CD4-positive, alpha-beta T cell (primary cell): ENCODE measurements around the gene RUNX3. TPM values are rescaled to one million over a fixed set of nuclear protein-coding genes. Genes with fewer than 3 reads are reported as not detected.

Experiments used
- ATAC-seq: fragments of 200-7000 bp; cut with Tn5 transposase; one replicate; pipeline ENCODE4 v1.10.0; 2022; ENCODE audit warnings: mild to moderate bottlenecking; ENCODE audit not compliant: poor library complexity
- CTCF ChIA-PET: fragments of 350-600 bp; sonication (Branson Sonifier 250); formaldehyde crosslinking; loops from one replicate; lab custom pipeline; 2021; ENCODE audit warnings: antibody characterized with exemption, inconsistent platforms; lab: Charles Lee
- POLR2A ChIA-PET: fragments of 350-600 bp; sonication (Branson Sonifier 250); formaldehyde crosslinking; loops from one replicate; lab custom pipeline; 2021; ENCODE audit warnings: antibody characterized with exemption, inconsistent platforms; lab: Charles Lee
- DNase-seq, 14 experiments: peaks; one replicate each; pipeline ENCODE4 v3.0.0-alpha.2; 2013 to 2020; ENCODE audit warnings: mixed read lengths in 2 of 14
- H3K27ac ChIP-seq, 2 donors: one replicate each; pipeline versions ENCODE4 v1.5.1 to v1.7.0; 2013; ENCODE audit warnings: low read length in 2 of 2, low read depth in 1 of 2, mild to moderate bottlenecking in 1 of 2
- H3K27me3 ChIP-seq, 2 experiments: 1 replicate in 1 of 2; 2 replicates in 1 of 2; pipeline versions ENCODE4 v1.6.1 to v1.7.0; 2013; ENCODE audit warnings: low read length in 2 of 2, control low read depth in 1 of 2, mild to moderate bottlenecking in 1 of 2, moderate library complexity in 1 of 2; ENCODE audit not compliant: insufficient read depth in 2 of 2, control insufficient read depth in 1 of 2
- H3K36me3 ChIP-seq: one replicate; pipeline ENCODE4 v1.6.1; 2013; ENCODE audit warnings: low read length, control low read depth; ENCODE audit not compliant: insufficient read depth
- H3K4me1 ChIP-seq: one replicate; pipeline ENCODE4 v1.6.1; 2013; ENCODE audit warnings: low read length, control low read depth; ENCODE audit not compliant: insufficient read depth
- H3K4me3 ChIP-seq: one replicate; pipeline ENCODE4 v1.5.1; 2013; ENCODE audit warnings: mild to moderate bottlenecking, low read length, moderate library complexity
- H3K9me3 ChIP-seq, 2 experiments: 1 replicate in 1 of 2; 2 replicates in 1 of 2; pipeline versions ENCODE4 v1.6.1 to v1.7.0; 2013; ENCODE audit warnings: low read length in 2 of 2, mild to moderate bottlenecking in 2 of 2, control low read depth in 1 of 2, moderate library complexity in 1 of 2; ENCODE audit not compliant: control insufficient read depth in 1 of 2, insufficient read depth in 1 of 2
- H3K27ac Mint-ChIP-seq: one replicate; pipeline ENCODE4 v1.8.0; 2020; ENCODE audit warnings: mixed read lengths
- H3K27me3 Mint-ChIP-seq: one replicate; pipeline ENCODE4 v1.8.0; 2021; ENCODE audit warnings: mixed read lengths
- H3K36me3 Mint-ChIP-seq: one replicate; pipeline ENCODE4 v1.8.0; 2021; ENCODE audit warnings: low read depth, mixed read lengths
- H3K4me1 Mint-ChIP-seq: one replicate; pipeline ENCODE4 v1.8.0; 2021; ENCODE audit warnings: low read depth, mixed read lengths
- H3K4me3 Mint-ChIP-seq: one replicate; pipeline ENCODE4 v1.8.0; 2020; ENCODE audit warnings: mild to moderate bottlenecking, mixed read lengths
- H3K9me3 Mint-ChIP-seq: one replicate; pipeline ENCODE4 v1.8.0; 2020; ENCODE audit warnings: mixed read lengths
- intact Hi-C, 2 experiments: fragments of 100-400 bp; cut with DNase I in 1 of 2; cut with micrococcal nuclease in 1 of 2; formaldehyde crosslinking; loops; one replicate each; pipeline versions ENCODE4 v1.15.1 to v1.9.0; 2023 to 2025; cut with DNase I, micrococcal nuclease
- microRNA-seq: library from miRNA; unstranded; fragments of <30 nt; microRNA quantifications from one replicate; pipeline ENCODE4 v1.2.0, GENCODE V29; 2021; ENCODE audit warnings: borderline microRNAs expressed, borderline replicate concordance
- total RNA-seq, 174 experiments: library from RNA in 2 of 174; stranded (reverse) in 2 of 174; gene quantifications; one replicate each; pipeline ENCODE4 v1.2.3 and lab custom pipeline; 2021 to 2026
- TF ChIP-seq, protein P1 (sequence below): fragments of 200-600 bp; IDR thresholded peaks from one replicate; pipeline ENCODE4 v1.8.0; 2022; ENCODE audit warnings: antibody characterized with exemption, mild to moderate bottlenecking

The RUNX3 gene
- total RNA-seq, 2 experiments from 2014 or later: 202 to 209 TPM

DNA sequence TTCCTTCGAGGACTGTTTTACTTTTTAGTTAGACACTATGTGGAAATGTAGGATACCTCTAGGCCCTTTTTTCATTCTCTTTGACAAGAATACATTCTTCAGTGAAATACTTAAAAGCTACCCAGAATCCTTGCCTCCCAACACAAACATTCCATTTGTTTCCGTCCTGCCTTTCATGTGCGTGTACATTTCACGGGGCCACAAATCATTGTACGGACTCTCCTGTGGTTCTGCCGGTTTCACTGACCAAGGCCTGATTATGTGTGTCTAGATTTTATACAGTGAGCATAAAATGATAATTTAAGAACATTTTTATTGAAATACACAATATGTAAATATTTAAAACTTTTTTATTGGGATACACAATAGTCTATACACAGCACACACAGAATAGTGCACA, 76.4 kb downstream of the RUNX3 start:
- Histone ChIP-seq H3K4me1 (peaks cover 19% of the 10 kb centered on the region), H3K36me3 (no peaks in the 10 kb centered on the region), H3K9me3 (no peaks in the 10 kb centered on the region), H3K27ac (no peak overlapping the region), H3K4me3 (no peak overlapping the region), H3K27me3 (no peaks in the 10 kb centered on the region)
- ATAC-seq (no peak), DNase-seq (no peak)
- TF ChIP-seq, protein P1, sequence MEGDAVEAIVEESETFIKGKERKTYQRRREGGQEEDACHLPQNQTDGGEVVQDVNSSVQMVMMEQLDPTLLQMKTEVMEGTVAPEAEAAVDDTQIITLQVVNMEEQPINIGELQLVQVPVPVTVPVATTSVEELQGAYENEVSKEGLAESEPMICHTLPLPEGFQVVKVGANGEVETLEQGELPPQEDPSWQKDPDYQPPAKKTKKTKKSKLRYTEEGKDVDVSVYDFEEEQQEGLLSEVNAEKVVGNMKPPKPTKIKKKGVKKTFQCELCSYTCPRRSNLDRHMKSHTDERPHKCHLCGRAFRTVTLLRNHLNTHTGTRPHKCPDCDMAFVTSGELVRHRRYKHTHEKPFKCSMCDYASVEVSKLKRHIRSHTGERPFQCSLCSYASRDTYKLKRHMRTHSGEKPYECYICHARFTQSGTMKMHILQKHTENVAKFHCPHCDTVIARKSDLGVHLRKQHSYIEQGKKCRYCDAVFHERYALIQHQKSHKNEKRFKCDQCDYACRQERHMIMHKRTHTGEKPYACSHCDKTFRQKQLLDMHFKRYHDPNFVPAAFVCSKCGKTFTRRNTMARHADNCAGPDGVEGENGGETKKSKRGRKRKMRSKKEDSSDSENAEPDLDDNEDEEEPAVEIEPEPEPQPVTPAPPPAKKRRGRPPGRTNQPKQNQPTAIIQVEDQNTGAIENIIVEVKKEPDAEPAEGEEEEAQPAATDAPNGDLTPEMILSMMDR: no peak
- Mint-ChIP-seq H3K36me3 (no peaks in the 10 kb centered on the region), H3K9me3 (no peaks in the 10 kb centered on the region), H3K27me3 (no peaks in the 10 kb centered on the region), H3K4me3 (no peak overlapping the region), H3K27ac (no peak overlapping the region), H3K4me1 (peaks cover 4% of the 10 kb centered on the region)
- intact Hi-C loops: loop anchor here in 1 of 2 experiments (5.0 kb wide), 1 partner anchor 44 kb away; no protein-coding TSS in a partner anchor
- ChIA-PET POLR2A (no interaction called here), CTCF (interaction anchor here (1.5 kb wide), 1 partner anchor 165 kb away, joined by 3 read pairs; no protein-coding TSS in a partner anchor)

DNA sequence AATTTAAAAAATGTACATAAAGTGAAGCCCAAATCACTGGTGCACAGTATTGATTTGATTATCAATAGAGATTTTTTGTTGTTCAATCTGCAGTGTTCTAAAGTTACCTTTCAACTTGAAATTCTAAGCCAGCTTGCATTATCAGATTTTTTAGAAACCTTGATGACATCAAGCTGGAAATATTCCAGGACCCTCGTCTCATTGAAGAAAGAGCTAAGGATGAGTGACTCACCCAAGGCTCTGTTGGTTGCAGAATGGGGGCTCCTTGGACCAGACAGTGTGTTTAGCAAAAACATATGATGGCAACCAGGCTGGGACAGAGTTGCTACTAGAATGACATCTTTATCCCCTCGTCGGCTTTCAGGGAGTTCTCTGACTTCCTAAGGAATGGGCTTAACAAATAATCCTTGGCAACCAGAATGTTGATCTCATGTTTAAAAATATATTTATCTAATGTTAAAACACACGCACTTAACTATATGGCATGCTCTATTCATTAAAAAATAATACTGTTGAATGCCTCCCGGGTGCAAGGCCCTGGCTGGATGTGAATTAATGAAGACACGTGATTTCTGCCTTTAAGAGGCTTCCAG, 79.7 kb downstream of the RUNX3 start:
- H3K4me1 ChIP-seq: peaks cover 26% of the 10 kb centered on the region
- intact Hi-C loops: loop anchor here in 1 of 2 experiments (5.0 kb wide), 1 partner anchor 47 kb away; no protein-coding TSS in a partner anchor
- H3K27me3 Mint-ChIP-seq: no peaks in the 10 kb centered on the region
- DNase-seq: no peak
- H3K4me3 ChIP-seq: no peak overlapping the region
- TF ChIP-seq, protein P1: no peak
- no peak overlapping the region for H3K4me3 Mint-ChIP-seq
- H3K4me1 Mint-ChIP-seq: peaks cover 9% of the 10 kb centered on the region
- no peak overlapping the region for H3K27ac Mint-ChIP-seq
- no peaks in the 10 kb centered on the region for H3K27me3 ChIP-seq
- ChIA-PET CTCF (interaction anchor here (0.6 to 4.4 kb wide), 2 partner anchors 87 to 187 kb away, joined by 3 to 26 read pairs; no protein-coding TSS in a partner anchor), POLR2A (interaction anchor here (2.9 kb wide), 1 partner anchor 187 kb away, joined by 17 read pairs; no protein-coding TSS in a partner anchor)
- no peak for ATAC-seq
- H3K36me3 ChIP-seq: no peaks in the 10 kb centered on the region
- no peaks in the 10 kb centered on the region for H3K9me3 Mint-ChIP-seq
- no peak overlapping the region for H3K27ac ChIP-seq
- H3K36me3 Mint-ChIP-seq: no peaks in the 10 kb centered on the region
- H3K9me3 ChIP-seq: no peaks in the 10 kb centered on the region

DNA sequence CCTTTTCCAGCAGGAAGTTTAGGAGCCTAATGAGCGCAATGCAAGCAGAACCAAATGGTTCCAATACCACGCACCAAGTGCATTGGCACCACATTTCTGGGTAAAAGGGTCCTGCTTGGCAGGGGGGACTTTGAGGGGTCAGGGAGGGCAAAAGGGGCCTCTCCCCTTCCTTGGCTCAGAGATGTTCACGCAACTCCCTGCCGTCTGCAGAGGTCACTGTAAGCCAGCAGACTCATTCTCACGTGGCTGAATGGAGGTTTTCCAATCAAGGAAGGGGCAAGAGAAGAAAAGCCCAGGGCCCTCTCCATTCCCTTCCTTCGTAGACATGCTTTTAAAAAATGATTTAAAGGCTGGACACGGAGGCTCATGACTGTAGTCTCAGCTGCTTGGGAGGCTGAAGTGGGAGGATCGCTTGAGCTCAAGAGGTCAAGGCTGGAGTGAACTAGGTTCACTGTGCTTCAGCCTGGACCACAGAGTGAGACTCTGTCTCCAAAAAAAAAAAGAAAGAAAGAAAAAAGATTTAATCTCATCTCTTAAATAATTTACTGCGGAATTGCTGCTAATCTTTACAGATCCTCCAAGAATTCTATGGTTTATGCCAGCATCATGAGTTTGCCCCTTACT, 80.3 kb downstream of the RUNX3 start:
- ChIA-PET CTCF (interaction anchor here (1.5 to 4.4 kb wide), 3 partner anchors 9 to 187 kb away, joined by 3 to 26 read pairs (median 4); no protein-coding TSS in a partner anchor), POLR2A (interaction anchor here (0.6 to 2.9 kb wide), 5 partner anchors 28 to 251 kb away, joined by 3 to 17 read pairs (median 4); partner anchors contain the start of gene RUNX3)
- H3K9me3 Mint-ChIP-seq: no peaks in the 10 kb centered on the region
- Histone ChIP-seq H3K27ac (no peak overlapping the region), H3K27me3 (no peaks in the 10 kb centered on the region), H3K4me3 (no peak overlapping the region), H3K36me3 (no peaks in the 10 kb centered on the region), H3K4me1 (peaks cover 25% of the 10 kb centered on the region), H3K9me3 (no peaks in the 10 kb centered on the region)
- H3K4me1 Mint-ChIP-seq: peaks cover 9% of the 10 kb centered on the region
- DNase-seq: peak in 6 of 14 experiments; percentile 10 to 59 (median 44)
- H3K27me3 Mint-ChIP-seq: no peaks in the 10 kb centered on the region
- H3K36me3 Mint-ChIP-seq: no peaks in the 10 kb centered on the region
- no peak overlapping the region for H3K27ac Mint-ChIP-seq
- ATAC-seq: no peak
- TF ChIP-seq, protein P1: peak; percentile 32
- intact Hi-C loops: loop anchor here in 1 of 2 experiments (1.0 to 5.0 kb wide), 3 partner anchors 48 to 356 kb away; no protein-coding TSS in a partner anchor
- peak overlapping the region; percentile 77 for H3K4me3 Mint-ChIP-seq

Small RNA genes lying within 50 kb of the gene (microRNA-seq; reads per million reads assigned to microRNA genes)
- gene MIR6731: 4.1 reads per million, percentile 21 among the genes with 10 or more reads in this experiment

Other genes starting within 250 kb of the RUNX3 start
- gene CLIC4, start 184.8 kb downstream of the RUNX3 start, total RNA-seq: 1 to 10 TPM; 1.1 to 1.3 TPM